Stimulated activated CD4-positive, alpha-beta T cell treated with anti-CD3 and anti-CD28 coated beads, Interleukin-1b, Interleukin-23, amount 100 ng/mL, for 48 hours (primary cell): ENCODE measurements around the gene CATSPERZ.

ENCODE experiments used
- DNase-seq: peaks from one replicate; pipeline ENCODE4 v3.0.0-alpha.2; 2020

Gene CATSPERZ

DNA sequence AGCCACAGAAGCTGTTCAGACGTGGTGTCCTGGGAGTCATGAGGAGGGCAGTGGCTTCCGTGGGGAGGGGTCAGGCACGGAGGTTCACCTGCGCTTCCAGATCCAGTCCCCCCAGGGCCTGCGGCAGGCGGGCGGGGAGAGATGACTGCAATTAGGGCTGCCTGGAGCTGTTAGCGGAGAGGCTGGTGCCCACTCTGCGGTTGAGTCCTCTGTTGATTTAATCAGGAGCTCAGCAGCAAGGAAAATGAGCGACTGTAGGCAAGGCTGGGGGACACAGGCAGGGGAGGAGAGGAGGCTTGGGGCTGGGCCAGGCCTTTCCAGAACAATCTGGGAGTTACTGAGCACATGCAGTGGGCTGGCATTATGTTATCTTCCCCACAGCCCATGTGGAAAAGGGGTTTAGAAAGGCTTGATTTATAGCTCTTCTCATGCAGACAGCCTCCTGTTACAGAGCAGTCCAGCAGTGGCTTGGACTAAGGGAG, 35.7 kb upstream of the CATSPERZ start:
- no peak for DNase-seq

DNA sequence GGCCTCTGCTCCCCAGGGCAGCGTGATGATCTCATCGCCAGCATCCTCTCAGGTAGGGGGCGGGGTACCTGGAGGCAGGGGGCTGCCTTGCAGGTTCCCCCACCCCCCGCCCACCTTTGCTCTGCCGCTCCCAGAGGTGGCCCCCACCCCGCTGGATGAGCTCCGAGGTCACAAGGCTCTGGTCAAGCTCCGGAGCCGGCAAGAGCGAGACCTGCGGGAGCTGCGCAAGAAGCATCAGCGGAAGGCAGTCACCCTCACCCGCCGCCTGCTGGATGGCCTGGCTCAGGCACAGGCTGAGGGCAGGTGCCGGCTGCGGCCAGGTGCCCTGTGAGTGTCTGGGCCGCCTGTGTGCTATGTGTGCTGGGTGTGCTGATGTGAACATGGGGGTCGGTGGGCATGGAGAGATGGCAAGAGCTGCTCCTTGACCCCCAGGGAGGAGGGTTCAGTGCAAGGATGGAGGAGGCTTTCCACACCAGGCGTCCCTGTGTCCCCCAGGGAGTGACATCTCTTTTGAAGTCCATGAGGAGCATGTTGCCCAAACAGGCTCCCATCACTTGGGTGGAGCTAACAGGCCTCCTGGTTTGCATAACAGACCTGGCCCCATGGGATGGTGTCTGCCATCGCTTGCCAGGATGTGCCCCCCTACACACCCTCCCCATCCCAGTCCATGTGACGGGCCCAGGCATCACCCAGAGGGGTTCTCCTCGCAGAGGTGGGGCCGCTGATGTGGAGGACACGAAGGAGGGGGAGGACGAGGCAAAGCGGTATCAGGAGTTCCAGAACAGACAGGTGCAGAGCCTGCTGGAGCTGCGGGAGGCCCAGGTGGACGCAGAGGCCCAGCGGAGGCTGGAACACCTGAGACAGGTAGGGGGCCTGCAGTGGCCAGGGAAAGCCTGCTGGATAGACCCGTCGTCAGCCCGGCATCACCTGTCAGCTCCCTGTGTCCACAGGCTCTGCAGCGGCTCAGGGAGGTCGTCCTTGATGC, 34.7 kb upstream of the CATSPERZ start:
- no peak for DNase-seq

DNA sequence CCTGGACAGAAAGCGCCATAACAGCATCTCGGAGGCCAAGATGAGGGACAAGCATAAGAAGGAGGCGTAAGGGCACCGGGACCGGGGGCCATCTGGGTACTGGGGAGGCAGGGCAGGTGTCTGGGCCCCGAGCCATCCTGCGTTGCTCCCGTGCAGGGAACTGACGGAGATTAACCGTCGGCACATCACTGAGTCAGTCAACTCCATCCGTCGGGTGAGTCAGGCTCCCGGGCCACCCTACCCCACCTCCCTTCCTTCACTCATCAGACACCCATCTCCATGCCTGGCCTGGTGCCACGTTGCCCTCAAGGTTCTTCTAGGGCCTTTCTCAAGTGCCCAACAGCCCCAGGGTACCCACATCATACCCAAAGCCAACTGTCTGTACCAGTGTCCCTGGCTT, 33.8 kb upstream of the CATSPERZ start:
- DNase-seq = no peak

GRCh38 chr11:64267207-64267945, 32.8 kb upstream of the CATSPERZ start:
- DNase-seq = no peak

DNA sequence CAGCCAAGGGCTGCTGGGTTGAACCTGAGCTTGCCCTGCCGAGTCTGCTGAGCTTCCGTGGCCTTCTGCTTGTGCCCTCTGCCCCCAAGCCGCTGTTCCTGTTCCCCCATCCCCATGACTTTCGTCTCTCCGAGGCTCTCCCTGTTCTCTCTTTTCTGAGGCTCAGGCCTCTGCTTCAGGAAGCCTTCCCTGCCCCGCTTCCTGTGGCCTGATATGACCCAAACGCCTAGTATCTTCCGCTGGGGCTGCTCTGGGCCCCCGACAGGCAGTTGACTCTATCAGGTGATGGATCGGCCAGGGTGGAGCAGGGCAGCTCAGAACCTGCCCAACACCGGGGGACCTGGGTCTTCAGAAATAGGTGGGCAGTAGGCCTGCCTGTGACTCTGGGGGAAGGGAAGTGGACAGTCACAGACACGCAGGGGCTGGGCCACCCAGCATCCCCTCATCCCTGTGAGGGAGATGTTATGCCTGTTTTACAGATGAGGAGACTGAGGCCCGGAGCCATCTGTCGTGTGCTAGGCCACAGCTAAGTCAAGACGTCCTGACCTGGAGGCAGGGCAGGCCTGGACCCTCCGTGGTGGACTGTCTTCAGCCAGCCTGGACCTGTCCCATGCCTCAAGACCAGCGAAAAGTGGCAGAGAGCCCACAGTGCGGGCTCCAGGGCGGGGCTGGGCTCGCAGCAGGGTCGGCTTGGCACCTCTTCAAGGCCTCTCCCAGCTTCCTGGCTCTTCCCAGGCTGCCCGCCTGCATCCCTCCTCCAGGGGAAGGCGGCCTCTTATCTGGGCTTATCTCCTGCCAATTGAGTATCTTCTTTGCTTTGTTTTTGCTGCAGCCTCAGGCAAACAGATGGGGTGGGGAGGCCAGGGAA, 31.9 kb upstream of the CATSPERZ start:
- DNase-seq = no peak

GRCh38 chr11:64268893-64269539, 31.1 kb upstream of the CATSPERZ start:
- DNase-seq = peak; percentile 66

DNA sequence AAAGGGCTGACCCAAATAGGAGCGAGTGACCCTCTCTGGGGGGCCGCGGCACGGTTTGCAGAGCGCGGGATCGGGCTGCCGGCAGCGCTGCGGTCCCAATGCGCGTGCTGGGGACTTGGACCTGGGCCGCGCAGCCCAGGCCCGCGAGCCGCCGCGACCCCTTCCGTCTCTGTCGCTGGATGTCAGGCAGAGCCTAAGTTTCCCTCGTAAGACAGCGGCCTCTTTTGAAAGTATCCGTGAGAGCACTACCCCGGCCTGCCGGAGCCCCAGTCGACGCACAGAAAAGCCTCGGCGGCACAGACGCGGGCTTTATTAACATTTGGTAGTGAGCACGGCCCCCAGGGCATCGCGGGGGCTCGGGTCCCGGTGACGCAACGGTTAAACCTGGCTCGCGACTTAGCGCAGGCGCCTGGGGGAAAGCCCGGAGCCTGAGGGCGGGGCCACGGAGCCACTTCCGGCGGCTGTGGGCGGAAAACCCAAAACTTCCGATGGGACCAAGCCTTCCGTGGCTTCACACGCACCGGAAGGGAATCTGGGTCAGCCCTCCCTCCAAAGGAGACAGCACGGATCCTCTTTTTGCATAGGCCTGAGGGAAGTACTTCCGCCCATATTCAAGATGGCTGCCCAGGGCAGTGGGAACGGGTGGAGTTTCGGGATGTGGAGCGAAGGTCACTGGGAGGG, 30.5 kb upstream of the CATSPERZ start:
- DNase-seq = peak; percentile 98

GRCh38 chr11:64275031-64275800, 24.9 kb upstream of the CATSPERZ start:
- DNase-seq = no peak

DNA sequence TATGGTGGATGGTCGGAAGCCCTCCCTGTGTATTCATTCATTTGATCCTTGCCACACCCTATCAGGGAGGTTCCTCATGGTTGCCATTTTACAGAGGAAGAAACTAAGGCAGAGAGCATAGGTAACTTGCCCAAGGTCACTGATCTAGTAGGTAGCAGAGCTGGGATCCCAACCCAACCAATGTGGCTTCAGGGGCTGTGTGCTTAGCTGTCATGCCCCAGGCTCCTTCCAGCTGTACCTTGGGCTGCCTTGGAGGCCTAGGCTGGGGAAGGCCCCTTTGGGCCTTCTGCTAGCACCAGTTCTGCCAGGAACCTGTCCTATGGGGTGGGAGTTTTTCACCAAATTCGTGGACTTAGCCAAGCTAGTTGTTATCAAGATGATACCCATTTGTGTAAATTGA, 24.3 kb upstream of the CATSPERZ start:
- DNase-seq = no peak

DNA sequence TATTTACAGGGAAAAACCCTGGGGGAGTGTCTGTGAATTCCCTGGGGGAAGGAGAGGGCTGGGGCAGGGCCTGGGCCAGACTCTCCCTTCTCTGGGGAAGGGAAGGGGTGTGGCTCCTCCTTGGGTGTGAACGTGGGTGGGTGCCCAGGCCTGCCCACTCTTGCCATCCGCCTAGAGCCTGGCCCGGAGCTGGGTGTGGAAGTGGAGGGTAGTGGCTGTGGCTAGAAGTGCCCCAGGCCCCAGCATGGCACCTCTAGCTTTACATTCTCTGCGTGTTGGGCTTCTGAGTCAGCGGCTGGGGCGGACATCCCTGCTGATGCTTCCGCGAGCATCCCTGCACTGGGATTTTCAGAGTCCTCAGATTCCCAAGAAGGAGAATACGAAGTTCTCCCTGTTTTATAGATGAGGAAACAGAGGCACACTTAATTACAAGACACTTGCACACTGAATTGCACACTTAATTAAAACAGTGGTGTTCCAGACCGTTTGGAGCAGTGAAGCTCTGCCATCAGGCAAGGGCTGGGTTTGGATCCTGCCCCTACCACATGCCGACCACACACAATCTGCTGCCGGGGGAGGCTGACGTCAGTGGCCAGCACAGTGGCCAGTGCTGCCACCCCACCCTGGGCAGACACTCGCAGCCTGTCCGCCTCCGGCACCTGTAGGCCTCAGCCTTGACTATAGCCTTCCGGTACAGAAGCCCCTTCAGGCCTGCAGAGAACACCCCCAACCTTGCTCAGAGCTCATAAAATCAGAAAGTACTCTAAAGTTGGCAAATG, 23.3 kb upstream of the CATSPERZ start:
- DNase-seq = no peak

DNA sequence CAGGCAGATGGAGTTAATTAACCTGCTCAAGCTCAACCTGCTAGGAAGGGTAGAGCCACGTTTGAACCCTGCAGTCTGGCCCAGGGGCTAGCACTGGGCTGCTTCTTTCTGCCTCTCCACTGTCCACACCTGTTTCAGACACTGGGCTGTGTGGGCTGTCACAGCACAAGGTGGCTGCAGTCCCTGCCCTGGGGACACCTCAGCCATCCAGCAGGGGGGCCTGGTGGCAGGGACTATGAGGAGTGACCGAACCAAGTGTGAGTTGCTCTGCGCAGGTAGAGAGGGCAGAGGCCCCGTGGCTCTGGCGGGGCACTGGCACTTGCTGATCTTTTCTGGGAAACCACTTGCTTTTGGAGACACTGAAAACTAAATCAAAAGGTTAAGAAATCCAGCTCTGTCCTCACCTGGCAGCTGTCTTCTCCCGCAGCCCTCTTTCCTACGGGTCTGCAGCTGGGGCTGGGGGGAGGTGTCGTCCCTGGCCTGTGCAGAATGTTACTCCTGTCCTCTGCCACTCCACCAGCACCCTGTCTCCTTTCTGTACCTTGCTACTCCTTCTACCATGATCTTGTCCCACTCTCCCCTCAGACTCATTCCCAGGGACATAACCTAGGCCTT, 21.5 kb upstream of the CATSPERZ start:
- DNase-seq = no peak

- DNase-seq = no peak
Measured at GRCh38 chr11:64281957-64282770, 18.0 kb upstream of the CATSPERZ start.

GRCh38 chr11:64283092-64283491, 17.1 kb upstream of the CATSPERZ start:
- DNase-seq = no peak

DNA sequence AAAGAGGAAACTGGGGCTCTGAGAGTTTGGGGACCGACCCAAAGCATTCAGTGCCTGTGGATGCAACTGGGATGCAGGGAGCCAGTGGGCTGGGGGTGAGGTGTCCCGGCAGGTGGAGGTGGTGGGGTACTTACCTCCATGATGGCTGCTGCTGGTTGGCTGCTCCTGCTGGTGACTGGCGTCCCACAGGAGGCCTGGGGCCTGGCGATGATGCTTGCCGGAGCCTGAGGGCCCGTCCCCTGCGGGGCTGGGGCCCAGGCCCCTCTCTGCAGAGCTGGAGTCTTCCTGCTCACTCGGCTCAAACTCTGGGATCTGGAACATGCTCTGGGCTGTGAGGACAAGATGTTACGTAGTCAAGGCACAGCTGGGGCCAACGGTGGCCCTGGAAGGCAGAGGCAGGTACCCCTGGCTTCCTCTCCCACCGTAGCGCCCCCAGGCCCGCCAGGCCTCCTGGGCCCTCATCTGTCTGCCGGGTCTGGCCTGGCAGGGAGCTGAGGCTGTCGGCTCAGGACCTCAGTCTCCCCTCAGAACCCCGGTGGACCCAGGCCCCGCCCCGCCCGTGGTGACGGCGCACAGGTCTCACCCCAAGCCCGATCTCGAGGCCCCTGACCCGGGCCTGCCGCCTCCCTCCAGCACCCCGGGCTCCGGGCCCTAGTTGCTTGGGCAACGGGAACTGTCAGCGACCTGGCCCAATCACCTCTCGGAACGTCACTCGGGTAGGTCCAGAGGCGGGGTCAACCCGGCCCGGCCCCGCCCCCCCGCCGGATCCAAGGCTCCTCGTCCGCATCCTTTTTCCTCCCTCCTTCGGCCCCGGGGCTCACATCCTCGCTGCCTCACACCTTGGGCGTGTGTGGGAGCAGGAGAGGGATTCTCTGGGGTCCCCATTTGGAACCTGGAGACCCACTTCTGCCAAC, 15.9 kb upstream of the CATSPERZ start, which contains the start of gene BAD:
TSS of gene BAD (minus strand) at position 618 of the 914 bp plus-strand sequence. CDS start at position 321, 297 bp downstream.
- DNase-seq = peak; percentile 94

DNA sequence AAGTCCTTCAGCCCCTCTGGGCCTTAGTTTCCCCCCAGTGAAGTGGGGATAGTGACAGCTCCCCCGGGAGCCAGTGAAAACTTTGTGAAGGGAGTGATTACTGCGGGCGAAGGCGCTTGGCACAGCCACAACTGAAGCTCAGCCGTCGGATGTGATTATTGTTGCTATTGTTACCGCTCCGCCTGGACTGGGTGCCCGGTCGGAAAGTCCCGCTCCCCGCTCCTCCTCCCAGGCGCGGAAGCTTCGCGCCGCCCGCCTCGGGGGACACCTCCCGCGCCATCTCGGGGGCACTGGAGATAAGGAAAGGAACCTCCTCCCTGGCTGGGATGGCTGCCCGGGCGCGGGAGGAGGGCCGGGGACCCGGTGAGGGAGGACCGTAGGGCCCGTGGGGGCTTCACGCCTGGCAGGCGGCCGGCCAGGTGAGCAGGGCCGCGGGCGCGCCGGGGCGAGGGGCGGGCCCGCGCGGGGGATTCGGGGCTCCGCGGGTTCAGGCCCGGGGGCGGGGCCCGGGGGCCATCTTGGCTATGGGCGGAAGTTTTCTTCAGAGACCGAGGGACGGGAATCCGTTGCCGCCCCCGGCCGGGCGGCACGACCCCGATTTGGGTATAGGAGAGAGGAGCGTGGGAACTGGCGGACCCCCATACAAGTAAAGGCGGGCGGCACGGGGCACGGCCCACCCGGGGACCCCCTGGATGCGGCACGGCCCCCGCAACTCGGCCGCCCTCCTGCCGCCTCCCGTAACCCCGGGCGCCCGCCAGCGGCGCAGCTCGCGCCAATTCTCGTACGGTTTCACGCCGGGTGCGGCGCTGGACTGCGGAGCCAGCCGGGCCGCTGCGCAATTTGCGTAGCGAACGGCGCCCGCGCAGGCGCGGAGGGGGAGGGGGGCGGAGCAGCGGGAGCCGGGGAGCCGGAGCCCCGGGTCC, 14.9 kb upstream of the CATSPERZ start, which contains the start of gene GPR137:
TSS of gene GPR137 (plus strand) at position 887 of the 923 bp plus-strand sequence. CDS start 677 bp downstream, outside the sequence.
- DNase-seq = peak; percentile 84
